Measurements from ENCODE around the gene SORCS2. TPM values are rescaled to one million over a fixed set of nuclear protein-coding genes. Genes with fewer than 3 reads are reported as not detected.

SORCS2 gene
- total RNA-seq, 1 donor from 2014 or later: 2.8 TPM

GRCh38 chr4:7422151-7422897 is 230.0 kb downstream of the SORCS2 start:
- no peak for DNase-seq (ENCODE audit: low read depth)

DNA sequence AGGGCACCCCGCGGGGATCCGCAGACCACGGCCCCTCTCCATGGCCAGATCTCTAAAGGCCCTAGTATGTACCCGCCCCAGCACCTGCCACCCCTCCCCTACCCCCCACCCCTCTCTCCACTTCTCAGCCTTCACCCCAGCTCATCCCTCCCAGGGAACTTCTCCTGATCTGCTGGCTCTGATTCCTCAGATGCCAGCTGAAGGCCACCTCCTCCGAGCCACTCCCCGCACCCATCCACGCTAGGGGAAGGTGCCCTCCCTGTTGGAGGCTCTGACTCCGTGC is 230.5 kb downstream of the SORCS2 start:
- no peak for DNase-seq (ENCODE audit: low read depth)

- no peak for DNase-seq (ENCODE audit: low read depth)
Observed at GRCh38 chr4:7423391-7423790, 231.1 kb downstream of the SORCS2 start.

GRCh38 chr4:7423801-7424552 is 231.6 kb downstream of the SORCS2 start:
- DNase-seq (ENCODE audit: low read depth): no peak

- no peak for DNase-seq (ENCODE audit: low read depth)
Observed at GRCh38 chr4:7424553-7425111, 232.3 kb downstream of the SORCS2 start.

DNA sequence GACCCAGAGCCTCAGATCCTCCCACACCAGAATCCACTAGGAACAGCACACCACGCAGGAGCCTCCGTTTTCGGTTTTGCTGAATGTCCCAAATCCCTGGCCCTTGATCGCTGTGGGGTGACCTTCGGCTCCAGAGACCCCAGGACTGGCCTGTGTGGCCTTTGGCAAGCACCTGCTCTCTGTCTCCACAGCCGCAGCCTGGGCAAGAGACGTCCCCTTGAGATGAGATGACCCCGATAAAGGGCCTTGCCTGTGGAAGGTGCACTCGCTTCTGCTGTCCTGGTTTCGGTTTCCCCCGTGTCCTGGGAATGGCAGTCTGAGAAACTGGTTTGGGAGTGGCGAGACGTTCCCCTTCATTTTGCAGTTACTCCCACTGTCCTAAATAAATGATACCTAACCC is 232.8 kb downstream of the SORCS2 start:
- DNase-seq (ENCODE audit: low read depth): no peak

DNA sequence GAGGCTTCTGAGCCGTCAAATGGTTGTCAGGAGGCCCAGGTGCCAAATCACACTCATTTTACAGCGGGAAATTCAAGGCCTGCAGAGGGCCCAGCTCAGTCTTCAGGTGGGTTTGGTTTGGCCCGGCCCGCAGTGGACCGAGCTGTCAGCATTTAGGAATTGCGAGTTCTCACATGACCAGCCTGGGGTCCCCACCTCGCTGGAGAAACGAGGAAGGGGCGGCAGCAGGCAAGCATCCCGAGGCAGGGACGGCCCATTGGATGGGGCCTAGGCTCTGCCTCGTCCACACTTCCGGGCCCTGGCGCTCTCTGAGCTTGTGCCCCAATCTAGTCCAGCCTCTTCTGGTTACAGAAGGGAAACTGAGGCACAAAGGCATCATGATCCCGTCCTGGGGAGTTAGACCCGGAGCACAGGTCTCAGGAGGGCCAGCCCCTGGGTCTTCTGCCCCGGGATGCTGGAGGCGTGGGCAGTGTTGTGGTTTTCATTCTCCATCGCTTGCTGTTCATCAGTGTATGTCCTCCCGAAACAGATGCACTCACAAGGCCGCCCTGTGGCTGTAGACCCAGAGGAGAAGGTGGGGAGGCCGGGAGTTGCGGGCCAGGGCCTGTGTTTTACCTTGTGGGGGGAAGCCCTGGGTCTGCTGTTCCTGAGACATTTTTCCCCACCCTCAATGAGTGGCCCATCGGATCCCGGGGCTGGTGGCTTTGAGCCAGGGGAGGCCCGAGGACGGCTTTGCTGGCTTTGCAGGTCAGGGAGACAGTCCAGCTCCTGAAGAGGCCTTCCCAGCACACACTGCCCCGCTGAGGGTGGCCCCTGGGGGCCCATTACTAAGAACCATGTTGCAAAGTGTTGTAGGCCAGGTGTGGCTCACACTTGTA is 233.5 kb downstream of the SORCS2 start:
- no peak for DNase-seq (ENCODE audit: low read depth)

DNA sequence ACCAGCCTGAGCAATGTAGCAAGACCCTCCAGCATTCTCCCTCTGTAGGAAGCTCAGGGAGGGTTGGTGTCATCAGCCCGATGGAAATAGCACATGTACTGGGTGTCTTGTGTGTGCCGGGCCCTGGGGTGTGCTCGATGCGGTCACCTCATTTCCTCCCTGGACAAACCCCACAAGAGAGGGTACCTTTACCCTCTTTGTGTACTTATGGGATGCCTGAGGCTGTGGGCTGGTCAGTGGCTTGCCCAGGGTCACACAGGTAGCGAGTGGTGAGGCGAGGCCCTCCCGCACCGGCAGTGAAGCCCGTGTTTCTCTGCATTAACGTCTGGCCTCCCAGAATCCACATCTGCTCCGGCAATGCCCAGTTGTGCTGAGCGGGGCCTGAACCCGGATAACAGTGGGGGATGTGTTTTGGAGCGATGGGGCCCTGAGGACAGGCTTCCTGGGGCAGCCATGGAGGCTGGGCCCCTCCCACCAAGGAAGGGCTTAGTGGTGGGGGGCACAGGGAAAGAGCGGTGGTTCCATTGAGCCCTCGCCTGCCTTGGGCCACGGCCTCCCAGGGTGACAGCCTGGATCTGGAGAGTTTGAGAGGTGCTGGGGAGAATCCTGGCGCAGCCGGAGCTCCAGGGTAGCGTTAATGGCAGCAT is 234.3 kb downstream of the SORCS2 start:
- no peak for DNase-seq (ENCODE audit: low read depth)

DNA sequence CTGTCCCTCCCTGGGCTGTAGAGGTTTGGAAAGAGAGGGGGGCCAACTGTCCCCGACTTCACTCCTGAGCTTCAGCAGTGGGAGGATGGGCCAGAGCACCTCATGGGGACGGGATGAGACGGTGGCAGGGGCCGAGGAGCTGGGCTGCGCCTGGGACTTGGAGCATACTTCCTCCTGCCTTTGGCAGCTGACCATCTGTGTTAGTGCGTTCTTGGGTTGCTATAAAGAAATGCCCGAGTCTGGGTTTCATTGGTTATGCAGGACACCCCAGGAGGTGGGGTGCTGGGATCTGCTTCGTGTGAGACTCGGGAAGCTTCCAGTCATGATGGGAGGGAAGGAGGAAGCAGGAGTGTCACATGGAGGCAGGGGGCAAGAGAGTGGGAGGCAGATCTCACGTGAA is 235.0 kb downstream of the SORCS2 start:
- no peak for DNase-seq (ENCODE audit: low read depth)

DNA sequence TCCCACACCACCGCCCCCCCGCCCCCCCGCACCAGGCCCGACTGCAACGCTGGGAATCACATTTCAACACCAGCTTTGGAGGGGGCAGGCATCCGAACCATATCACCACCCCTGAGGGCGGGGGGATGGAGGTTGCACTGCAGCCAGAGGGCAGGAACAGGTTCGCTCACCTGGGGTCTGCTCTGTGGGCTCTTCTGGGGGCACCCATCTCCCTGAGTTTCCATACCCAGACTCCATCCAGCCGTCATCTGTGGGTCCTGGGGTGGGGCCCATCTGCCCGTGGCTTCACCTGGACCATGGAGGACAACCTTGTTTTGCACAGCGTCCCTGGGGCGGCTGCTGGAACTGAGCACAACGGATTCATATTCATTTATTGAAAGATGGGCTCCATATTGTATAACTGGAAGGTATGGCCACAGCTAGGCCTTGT is 235.5 kb downstream of the SORCS2 start:
- no peak for DNase-seq (ENCODE audit: low read depth)

DNA sequence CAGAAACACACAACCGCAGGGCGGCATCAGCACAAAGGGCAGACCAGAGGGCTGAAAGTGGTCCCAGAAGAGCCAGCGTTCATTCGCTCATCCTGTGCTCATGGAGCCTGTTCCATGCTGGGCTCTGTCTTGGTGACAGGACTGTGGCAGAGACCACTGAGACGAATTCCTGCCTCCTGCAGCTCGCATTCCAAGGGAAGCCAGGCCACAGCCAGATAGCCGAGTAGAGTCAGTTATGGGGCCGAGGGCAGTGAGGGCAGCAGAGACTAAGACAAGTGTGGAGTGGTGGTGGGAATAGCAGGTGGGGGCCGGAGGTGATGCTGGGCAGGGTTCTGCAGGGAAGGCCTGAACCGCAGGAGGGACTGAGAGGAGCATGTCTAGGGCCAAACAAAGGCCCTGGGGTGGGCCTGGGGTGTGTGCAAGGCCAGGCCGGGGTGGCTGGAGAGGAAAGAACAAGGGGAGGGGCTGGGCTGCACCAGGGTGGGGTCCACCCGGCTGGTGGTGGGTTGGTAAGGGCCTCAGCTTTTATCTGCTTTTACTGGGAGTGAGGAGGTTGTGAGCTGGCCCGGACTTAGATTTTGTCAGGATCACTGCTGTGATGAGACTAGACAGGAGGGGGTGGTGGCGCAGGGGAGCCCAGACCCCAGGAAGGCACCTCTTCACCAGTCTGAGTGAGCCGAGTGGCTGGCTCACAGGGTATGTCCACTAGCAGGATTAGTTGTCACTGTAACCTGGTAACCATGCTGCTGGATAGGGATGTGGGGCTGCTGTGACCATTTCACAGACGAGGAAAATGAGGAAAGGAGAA is 236.1 kb downstream of the SORCS2 start:
- peak; percentile 2 for DNase-seq (ENCODE audit: low read depth)

- DNase-seq (ENCODE audit: low read depth): no peak
Observed at GRCh38 chr4:7429069-7429416, 236.7 kb downstream of the SORCS2 start.

DNA sequence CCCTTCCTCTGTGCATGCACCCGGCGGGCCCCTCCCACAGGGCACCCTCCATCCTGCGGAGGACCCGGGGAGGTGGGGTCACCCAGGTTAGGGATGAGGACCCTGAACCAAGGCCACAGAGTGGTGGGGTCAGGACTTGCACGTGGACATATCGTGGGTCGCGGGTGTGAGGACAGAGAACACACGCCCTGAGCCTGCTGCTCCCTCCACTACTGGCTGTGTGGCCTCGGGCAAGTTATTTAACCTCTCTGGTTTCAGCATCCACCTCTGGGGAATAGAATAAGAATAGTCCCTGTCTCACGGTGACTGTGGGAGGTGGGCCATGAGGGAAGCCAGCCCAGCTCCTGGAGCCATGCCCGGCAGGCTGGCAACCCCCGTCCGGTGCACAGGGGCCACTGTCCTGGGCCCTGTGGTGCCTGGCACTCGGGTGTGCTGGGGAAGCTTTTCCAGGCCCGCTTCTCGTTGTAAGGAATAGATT is 237.3 kb downstream of the SORCS2 start:
- no peak for DNase-seq (ENCODE audit: low read depth)

DNA sequence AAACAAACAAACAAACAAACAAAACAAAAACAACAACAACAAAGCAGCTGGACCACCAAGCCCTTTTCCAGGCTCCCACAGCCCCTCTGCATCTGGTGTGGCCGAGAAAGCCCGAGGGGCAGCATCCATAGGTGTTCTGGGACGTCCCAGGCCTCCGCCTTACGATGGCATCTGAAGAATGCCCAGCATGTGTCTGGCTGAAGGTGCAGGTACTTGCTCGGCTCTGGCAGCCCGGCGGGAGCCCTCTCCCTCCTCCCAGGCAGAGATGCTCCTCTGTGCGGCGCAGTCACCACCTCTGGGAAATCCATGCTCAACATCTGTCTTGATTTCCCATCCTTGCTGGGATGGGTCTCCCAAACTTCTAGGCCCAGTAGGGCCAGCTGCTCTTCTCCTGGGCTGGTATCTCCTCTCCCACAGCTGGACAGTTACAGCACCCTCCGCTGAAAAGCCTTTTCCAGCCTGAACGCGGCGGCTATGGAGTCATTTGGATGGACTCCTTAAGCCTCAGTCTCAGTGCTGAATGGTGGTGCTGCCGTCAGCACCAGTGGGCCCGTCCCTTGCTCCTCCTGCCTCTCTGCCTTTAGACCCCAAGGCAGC is 238.1 kb downstream of the SORCS2 start:
- no peak for DNase-seq (ENCODE audit: low read depth)

DNA sequence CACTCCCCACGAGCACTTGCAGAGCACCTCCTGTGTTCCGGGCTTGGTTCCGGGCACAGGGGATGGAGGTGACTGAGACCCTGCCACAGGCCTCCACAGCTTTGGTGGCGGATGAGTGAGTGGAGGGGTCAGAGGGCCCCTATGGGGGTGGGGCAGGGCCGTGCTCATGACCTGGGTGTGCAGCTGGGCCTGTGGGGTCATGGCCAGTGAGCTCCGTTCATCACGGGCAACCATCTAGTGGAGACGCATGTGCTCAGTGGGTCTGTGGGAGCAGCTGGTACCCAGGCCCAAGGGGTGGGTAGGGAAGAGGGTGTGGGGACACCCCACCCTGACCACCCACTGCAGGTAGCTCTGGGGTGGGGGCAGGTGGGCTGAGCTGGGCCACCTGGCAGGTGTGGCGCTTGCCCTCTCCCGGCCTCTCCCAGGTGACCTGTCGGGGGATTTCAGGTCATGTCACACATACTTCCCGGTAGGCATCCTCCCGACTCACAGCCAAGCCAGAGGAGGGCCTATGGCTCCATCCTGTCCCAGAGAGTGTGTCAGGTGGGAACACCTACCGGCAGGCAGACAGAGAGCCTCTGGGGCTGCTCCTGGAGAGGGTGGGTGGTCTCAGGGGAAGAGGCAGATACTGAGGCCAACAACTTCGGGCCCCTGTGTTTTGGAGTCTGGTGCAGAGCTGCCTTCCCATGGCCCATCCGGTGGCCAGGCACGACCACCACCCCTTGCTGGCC is 238.8 kb downstream of the SORCS2 start:
- DNase-seq (ENCODE audit: low read depth): no peak

GRCh38 chr4:7431696-7432530 is 239.6 kb downstream of the SORCS2 start:
- no peak for DNase-seq (ENCODE audit: low read depth)

- DNase-seq (ENCODE audit: low read depth): no peak
Observed at GRCh38 chr4:7432531-7433375, 240.4 kb downstream of the SORCS2 start.

Measured in myocyte (in vitro differentiated cells).